NCI-H345 treated with DMSO at 0.1 percent for 48 hours (cell line): Measurements from ENCODE around the gene IRAK1.

ENCODE experiments used
- DNase-seq: peaks from one replicate; lab custom pipeline; 2025; ENCODE audit not compliant: unreplicated experiment; lab: John Stamatoyannopoulos, UW

The IRAK1 gene

GRCh38 chrX:153973127-153974002 lies 46.3 kb downstream of the IRAK1 start:
- no peak for DNase-seq

- peak; percentile 76 for DNase-seq
Measured at GRCh38 chrX:153972368-153973126, 47.2 kb downstream of the IRAK1 start, which contains the start of gene TMEM187. Gene TMEM187 (plus strand): TSS chrX:153972754. CDS start chrX:153982063, 9,309 bp downstream.

DNA sequence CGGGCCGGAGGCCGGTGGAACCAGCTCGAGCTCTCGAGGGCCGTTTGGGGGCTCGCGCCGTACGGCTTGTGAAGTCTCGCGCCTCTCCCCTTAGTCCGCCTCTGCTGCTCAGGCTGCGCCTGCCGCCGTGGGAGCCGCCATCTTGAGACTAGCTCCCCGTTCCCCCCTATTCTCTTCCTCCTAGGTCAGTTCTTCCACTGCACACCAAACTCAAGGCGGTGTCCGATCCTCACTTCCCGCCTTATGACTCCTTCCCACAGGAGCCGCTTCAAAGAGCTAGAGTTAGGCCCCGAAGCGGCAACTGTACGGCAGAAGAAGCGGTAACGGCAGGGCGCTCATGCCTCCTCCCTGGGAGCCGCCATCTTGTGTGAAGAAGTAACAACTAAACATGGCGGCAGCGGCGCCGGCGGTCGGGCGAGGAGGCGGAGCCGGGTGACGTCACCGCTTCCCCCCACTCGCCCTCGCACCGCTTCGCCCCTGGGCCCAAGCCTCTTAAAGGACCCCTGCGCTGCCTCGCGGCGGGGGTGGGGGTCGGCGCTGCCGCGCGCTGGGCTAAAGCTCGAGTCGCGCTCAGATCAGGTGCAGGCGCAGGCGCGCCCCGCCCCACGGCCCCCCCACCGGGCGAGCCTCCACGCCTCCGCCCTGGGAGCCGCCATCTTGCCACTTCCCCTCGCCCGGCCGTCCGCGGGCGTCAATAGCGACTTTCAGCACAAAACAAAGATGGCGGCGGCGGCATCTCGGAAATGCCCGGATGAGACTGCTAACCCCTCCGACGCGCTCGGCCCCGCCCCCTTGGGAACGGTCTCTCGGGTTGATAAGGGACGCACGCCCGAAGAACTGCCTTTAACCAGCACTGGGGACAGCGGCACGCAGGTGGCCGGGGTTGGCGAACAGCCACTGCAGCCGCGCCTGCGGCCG lies 48.0 kb downstream of the IRAK1 start, which contains the start of gene HCFC1:
TSS of gene HCFC1 (minus strand) at position 369 of the 918 bp plus-strand sequence. CDS start 978 bp downstream, outside the sequence.
- DNase-seq: peak; percentile 86

DNA sequence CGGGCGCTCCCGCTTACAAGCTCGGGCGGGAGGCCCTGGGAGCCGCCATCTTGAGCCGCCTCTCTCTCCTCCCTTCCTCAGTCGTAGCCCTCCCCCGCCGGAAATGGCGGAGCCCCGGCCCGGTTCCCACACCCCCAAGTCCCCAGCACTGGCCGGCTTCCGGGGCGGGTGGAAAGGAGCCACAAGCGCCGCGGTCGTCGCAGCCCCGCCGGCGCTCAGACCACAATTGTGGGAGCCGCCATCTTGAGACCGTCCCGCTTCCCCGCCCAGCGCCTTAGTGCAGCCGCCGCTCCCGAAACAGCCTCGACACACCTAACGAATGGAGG lies 48.6 kb downstream of the IRAK1 start:
- no peak for DNase-seq

- no peak for DNase-seq
Measured at GRCh38 chrX:153970357-153971123, 49.2 kb downstream of the IRAK1 start.

DNA sequence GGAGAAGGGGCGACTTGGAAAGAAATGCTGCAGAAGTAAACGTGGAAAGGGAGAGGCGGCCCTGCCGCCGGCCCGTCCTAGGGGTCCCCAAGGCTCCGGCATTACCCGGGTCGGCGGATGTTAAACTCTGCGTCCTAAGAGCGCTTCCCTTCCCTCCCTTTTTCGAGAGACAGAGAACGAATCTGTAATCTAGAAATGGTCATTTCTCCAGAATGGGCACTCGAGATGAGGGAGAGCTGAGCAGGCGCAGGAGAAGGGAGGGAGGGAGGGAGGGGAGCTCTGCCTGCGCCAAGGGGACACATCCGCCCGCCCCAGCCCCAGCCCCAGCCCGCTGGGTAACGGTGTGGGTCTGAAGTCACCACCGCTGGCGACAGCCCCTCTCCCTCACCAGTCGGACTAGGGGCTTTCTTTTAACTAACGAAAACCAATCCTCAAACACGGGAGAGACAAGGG lies 49.8 kb downstream of the IRAK1 start:
- DNase-seq: no peak

GRCh38 chrX:153969125-153969903 lies 50.4 kb downstream of the IRAK1 start:
- no peak for DNase-seq

GRCh38 chrX:153968754-153969124 lies 51.0 kb downstream of the IRAK1 start:
- no peak for DNase-seq

GRCh38 chrX:153968255-153968654 lies 51.4 kb downstream of the IRAK1 start:
- no peak for DNase-seq

DNA sequence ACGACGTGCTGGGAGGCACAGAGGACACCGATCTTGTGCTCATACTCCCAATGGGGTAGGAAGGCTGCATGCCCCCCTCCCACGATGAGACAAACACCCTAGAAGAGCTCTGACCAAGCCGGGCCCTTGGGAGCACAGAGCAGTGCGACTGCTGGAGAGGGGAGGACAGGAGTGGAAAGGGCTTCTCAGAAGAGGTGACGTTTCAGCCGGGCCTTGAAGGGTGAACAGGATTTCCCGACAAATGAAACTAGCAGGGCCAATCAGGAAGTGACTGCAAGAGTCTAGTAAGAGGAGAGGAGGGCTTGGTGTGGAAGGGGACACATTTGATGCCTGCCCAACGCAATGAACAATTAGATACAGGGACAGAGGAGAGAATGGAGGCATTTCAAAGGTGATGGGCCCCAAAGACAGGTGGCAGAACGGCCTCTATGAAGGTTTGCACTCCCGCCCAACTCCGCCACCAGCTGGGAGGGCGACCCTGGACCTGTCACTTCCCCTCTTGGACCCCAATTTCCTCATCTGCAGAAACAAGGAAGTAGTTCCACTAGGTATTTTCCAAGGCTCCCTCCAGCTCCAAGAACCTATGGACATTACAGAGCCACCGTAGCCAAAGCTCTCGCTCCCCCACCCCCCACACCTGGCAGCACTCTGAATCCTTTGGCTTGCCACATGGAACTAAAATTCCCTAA lies 52.0 kb downstream of the IRAK1 start:
- DNase-seq: no peak

DNA sequence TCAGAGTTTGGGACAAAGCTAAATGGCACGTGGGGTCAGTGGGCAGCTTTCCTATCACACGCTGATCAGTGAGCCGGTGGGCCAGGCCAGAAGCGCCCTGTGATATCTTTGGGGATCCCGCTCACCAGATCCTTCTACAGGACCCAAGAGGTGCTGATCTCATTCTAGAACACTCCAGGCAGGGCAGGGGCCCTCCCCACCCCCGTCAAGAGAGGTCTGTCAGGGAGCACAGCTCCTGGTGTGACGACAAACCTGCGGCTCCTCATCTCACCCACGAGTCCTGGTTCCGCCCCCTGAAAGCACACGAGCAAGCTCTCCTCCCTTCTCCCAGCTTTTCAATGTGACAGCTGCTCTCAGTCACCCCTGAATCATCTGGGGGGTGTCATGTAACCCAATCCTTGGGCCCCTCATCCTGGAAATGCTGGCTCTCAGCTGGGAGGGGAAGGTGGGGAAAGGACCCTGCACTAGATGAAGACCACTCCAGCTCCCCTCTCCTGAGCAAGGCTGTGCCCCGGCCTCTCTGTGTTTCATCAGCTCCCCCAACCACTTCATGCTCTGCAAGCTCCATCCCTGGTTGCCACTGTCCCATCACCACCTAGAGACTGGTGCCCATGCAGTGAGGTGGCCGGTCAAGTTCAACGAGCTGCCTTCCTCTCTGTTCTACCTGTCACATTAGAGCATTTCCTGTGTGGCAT lies 52.7 kb downstream of the IRAK1 start:
- no peak for DNase-seq

GRCh38 chrX:153966283-153966688 lies 53.4 kb downstream of the IRAK1 start:
- no peak for DNase-seq

DNA sequence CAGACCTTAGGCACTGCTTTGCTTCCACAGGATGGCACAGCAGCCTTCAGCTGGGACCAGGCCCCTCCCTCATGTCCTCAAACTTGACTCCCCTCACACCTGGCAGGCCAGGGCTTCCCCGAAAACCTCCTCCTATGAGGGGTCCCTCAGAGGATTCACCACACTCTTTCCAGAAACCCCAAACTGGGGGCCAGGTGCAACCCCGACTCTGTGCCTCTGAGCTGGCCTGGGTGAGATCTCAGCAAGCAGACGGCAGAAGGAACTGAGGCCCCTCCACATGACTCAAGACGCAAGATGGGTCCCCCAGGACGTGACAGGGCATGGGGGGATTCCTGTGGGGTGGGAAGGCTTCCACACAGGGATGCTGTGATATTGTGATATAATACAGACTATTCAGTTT lies 54.3 kb downstream of the IRAK1 start:
- DNase-seq: no peak

GRCh38 chrX:153964105-153964504 lies 55.6 kb downstream of the IRAK1 start:
- no peak for DNase-seq

- no peak for DNase-seq
Measured at GRCh38 chrX:153963546-153963945, 56.2 kb downstream of the IRAK1 start.

- DNase-seq: no peak
Measured at GRCh38 chrX:153961292-153961691, 58.4 kb downstream of the IRAK1 start.

- DNase-seq: no peak
Measured at GRCh38 chrX:153960786-153961185, 58.9 kb downstream of the IRAK1 start.
